COLO668 (cell line): ENCODE data around the gene CLDN34.

Experiments used
- DNase-seq: peaks from one replicate; lab custom pipeline; 2025; ENCODE audit not compliant: unreplicated experiment; lab: John Stamatoyannopoulos, UW

CLDN34 gene, protein sequence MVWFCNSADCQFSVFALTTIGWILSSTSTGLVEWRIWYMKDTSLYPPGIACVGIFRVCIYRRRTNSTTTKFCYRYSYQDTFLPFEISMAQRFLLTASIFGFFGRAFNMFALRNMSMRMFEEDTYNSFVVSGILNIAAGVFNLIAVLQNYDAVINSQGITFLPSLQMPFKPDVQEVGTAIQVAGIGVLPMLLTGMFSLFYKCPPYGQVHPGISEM

DNA sequence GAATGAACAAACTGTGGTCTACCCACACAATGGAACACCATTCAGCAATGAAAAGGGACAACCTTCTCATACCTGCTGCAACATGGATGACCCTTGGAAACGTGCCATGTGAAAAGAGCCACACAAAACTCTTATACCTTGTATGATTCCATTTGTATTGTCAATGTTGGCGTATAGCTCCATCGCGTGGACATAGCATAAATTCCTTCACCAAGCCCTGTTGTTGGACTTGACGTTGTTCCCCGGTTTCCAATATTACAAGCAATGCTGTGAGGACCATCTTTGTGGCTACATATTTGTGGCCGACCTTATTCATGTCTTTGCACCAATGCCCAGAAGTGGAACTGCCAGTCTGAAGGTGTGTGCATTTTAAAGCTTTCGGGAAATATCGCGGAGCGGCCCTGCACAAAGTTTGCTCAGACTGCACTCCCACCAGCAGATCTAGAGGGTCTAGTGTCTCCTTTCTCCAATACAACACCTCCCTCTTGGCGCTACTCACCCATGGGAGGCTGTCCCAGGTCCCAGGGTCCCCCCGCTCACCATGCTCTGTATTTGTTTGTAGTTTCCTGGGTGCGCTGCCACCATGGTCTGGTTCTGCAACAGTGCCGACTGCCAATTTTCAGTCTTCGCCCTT lies at the start of gene CLDN34:
CLDN34 (plus strand) TSS at position 584 of the 634 bp plus-strand sequence; CDS start at position 584, 0 bp downstream.
- no peak for DNase-seq

DNA sequence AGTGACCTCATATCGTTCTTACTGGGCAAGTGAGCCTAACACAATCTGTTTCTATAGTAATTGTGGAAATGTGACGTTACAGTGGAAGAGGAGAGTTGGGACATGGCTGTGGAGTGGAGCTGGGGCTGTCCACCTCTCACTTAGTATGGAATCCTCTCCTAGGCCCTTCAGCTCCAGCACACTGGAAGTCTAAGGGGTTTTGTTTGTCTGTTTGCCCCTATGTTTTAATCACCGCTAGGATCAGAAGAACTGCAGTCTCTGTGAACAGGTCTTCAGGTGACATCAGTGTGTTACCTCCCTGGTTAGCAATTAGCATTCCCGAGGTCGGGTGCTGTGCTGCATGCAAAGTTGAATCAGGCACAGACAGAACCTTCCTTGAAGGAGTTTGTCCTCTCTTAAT lies 49.3 kb upstream of the CLDN34 start:
- DNase-seq, result no peak

DNA sequence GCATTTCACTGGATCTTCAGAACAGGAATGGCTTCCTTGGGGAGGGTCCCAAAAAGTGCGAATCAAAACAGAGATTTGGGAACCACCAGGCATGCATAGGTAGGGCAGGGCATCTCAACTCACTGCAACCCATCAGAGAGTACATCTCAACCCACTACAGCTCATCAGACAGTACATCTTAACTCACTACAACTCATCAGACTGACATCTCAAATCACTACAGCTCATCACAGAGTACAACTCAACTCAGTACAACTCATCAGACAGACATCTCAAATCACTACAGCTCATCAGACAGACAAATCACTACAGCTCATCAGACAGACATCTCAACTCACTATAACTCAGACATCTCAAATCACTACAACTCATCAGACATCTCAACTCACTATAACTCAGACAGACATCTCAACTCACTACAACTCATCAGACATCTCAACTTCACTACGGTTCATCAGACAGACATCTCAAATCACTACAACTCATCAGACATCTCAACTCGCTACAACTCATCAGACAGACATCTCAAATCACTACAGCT lies 47.5 kb upstream of the CLDN34 start:
- no peak for DNase-seq

DNA sequence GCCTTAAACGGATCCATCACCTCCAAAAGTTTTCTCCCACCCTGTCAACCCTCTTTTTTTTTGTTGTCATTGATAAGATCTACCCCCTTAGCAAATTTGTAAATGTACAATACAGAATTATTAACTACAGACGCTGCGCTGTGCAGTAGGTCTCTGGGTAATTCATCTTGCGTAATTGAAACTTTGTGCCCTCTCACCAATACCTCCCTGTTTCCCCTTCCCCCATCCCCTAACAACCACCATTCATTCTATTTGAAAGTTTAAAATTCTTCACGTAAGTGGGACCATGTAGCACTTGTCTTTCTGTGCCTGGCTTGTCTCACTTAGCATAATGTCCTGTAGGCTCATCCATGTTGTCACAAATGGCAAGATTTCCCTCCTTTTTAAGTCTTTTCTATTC lies 45.8 kb upstream of the CLDN34 start:
- no peak for DNase-seq

DNA sequence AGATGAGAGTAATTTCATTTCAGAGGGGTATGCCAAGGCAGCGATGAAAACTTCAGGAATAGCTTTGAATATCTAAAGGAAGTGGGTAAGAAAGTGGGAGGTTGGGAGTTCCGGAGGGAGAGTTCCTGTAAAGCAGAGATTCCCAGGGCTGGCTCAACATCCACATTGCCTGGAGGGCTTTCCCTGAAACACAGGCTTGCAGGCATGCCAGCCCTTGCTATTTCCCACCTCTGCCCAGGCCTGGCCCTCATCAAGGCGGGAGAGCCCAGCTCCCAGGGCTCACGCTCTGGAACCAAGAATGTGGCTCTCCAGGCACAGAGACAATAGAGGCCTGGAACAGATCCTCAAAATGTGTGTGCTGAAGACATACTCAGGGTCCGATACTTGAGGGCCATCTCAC lies 43.8 kb upstream of the CLDN34 start:
- no peak for DNase-seq

DNA sequence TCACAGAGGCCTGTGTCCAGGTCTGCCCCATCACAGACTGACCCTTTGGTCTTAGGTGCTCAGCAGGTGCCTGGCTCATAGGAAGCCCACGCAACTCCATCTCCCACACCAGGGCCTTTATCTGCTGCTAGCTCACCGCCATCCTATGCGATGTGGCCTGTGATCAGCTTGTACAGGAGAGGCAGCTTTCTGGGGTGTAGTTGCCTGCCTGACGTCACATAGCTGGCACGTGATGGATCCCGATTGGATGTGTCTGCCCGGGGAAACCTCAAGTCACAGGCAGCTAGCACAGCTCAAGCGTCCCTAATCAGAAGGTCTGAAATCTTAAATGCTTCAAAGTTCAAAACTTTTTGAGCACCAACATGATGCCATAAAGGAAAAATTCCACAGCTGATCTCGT lies 41.2 kb upstream of the CLDN34 start:
- DNase-seq, result no peak

DNA sequence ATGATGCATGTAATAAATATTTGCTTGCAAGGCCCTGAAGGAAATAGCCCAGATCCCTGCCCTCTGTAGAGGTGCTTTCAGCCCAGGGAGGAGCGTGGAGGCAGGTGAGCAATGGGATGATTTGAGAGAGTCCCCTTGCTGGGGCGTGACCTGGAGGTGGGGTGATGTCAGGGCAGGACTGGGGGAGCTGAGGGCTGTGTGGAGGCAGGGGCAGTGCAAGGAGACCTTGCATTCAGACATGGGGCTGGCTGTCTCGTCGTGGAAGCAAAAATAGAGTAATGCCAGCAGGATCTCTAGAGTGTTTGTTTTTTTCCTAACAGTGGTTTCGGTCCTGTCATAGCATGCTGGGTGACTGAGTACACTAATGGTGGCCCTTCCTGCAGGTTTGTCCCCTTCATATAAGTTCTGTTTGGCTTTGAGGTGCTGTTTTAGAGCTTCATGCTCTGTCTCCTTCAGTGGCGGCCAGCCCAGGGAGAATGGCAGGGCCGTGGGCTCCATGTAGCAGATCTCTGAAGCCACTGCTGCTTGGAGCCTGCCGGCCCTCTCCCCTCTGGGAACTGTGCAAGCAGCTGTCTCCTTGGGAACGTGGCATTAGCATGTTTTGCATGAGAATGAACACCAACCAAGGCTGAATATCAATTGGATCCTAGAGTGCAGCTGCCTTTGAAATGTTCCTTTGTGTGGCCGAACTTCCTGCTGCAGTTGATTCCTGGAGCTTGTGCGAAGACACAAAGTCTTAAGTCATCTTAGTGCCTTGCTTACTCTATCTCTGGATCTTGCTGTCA lies 39.3 kb upstream of the CLDN34 start:
- DNase-seq, result peak; percentile 32

DNA sequence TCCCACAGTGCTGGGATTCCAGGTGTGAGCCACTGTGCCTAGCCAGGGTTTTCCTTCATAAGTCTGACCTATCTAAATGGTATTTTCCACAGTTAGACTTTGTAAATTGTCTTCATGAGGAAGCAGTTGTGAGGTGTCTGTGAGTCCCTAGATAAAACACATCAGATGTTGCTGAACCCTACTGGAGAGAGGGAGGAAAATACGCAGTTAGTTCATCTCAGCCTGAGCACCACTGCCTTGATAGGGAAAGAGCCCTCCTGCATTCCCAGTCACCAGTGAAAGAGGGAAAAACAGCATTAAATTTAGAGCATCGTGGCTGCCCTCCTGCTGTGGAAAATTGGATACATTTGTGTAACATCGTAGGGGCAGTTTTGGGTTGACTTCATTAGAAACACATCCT lies 31.7 kb upstream of the CLDN34 start:
- DNase-seq, result no peak

DNA sequence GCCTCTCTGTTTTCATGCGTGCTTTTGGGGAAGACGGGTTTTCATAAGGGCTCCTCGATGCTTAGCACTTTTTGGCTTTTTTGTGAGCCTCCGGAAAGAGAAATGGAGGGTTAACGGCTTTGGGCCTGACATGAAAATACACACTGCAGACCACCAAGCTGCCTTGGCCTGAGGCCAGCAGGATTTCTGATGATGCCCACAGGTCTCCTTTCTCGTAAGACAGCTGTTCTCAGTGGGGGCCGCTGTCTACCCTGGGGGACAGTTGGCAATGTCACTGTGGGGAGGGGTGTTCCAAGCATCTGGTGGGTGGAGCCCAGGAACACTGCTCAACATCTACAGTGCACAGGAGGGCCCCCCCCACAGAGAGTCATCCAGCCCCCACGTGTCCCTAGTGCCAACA lies 29.4 kb upstream of the CLDN34 start:
- DNase-seq, result no peak

DNA sequence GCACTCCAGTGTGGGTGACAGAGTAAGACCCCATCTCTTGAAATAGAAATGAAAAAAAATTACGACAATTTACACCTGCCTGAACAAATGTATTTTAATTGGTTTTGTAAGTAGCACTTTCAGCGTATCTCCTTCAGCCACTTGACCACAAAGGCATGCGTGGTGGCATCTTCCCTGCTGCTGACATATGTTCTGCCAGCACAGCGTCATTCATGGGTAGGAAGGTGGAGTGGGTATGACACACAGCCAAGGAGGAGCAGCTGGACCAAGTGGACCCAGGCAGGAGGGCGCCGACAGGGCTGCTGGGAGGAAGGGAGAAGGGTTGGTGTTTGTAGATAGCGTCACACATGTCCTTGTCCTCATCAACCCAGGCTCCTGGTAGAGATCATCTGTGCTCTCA lies 28.6 kb upstream of the CLDN34 start:
- no peak for DNase-seq

DNA sequence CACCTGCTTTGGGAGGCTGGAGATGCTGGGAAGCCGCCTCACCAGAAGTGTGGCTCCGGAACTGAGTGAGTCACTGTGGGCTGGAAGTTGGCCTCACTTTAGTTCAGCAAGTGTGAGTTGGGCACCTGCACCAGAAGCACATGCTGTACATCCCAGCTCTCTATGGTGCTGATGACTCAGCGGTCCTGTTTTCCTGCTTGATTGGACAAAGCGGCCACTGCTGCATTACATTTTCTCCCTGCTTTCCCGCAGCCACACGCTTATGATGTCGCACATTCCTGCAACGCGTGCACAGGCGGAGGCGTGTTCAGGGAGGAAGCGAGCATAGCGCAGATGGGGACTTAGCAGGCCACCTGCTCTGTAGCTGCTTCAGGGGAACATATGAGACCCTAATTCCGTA lies 26.7 kb upstream of the CLDN34 start:
- no peak for DNase-seq

DNA sequence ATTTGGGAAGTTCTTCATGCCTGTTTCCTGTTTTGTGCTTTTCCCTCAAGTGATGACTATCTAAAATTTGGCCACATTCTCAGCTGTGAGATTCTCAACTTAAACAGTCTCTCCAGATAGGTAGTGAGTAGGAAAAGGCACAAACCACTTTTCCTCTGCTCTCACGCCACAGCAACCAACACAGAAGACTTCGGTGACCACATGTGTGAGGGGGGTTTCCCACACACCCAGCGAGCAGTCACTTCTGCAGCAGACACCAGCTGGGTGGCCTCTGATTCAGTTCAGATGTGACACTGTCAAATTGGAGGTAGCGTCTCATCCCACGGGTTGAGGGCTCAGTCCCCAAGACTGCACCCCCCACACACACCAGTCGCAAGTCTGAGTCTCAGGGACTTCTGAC lies 25.1 kb upstream of the CLDN34 start:
- DNase-seq, result no peak

DNA sequence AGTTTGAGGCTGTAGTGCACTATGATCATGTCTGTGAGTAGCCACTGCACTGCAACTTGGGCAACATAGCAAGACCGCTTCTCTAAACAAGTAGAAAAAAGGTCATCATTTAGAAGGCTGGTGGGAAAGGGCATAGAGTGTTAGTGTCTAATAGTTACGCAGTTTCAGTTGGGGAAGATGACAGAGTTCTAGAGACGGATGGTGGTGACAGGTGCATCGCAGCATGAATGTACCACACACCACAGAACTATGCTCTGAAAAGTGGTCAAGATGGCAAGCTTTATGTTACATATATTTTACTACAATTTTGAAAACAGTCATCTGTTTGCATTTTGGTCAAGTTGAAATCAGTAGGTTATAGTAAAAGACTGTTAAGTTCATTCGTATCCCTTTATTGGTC lies 23.7 kb upstream of the CLDN34 start:
- no peak for DNase-seq

DNA sequence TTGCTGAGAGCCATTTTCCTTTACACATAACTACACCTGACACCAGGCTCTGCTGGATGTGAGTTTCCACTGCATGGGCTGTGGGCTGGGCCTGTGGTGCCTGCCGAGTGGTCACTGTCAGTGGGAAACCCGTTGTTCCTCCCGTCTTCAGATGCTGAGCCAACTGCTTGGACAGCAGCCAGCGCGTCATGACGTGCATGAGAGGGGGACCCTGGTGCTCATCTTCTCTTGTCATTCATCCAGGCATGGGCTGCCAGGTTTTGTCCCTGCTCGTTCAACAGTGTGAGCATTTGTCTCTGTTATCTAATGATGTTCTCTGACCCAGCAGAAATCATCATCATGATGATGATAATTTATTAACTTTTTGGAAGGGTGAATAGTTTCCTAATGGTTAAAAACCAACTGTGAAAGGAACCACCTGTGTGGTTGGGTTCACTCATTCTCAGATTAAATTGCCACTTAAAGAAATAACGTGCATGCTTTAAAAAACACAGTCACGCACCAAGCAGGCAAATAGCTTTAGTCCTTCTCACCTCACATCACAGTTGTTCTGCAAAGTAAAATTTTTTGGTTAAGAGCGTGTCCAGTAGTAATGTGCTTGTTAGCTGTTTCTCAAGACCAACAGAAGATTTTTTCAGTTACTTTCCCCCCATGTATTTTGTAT lies 19.9 kb upstream of the CLDN34 start:
- no peak for DNase-seq

DNA sequence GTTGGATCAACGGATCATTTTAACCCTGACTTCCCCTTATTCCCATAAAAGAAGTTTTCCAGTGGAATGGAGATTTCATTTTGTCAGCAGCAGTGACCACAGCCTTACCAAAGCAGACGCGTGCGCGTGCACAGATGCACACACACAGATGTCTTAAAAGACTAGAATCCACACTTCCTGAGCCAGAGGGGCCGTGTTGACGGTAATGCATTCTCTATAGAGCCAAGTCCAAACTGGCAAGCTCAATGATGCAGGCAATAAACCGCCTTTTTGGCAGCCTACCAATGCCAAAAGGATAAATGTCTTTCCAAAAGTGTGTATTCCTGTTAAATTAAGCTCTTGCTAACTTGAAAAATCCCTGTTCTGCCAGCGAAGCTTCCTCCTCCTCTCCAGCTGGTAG lies 18.8 kb upstream of the CLDN34 start:
- no peak for DNase-seq

DNA sequence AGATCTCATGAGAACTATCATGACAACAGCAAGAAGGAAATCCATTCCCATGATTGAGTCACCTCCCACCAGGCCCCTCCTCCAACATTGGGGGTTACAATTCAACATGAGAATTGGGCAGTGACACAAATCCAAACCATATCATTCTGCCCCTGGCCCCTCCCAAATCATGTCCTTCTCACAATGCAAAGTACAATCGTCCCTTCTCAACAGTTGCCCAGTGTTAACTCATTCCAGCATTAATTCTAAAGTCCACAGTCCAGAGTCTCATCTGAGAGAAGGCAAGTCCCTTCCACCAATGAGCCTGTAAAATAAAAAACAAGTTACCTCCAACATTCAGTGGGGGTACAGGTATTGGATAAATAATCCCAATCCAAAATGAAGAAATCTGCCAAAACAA lies 14.9 kb upstream of the CLDN34 start:
- no peak for DNase-seq

DNA sequence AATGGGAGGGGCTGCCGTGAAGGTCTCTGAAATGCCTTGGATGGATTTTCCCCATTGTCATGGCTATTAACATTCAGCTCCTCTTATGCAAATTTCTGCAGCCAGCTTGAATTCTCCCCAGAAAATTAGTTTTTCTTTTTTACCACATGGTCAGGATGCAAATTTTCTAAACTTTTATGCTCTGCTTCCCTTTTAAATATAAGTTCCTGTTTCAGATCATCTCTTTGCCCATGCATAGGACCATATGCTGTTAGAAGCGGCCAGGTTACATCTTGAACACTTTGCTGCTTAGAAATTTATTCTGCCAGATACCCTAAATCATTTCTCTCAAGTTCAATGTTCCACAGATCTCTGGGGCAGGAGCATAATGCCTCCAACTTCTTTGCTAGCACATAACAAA lies 13.8 kb upstream of the CLDN34 start:
- no peak for DNase-seq

DNA sequence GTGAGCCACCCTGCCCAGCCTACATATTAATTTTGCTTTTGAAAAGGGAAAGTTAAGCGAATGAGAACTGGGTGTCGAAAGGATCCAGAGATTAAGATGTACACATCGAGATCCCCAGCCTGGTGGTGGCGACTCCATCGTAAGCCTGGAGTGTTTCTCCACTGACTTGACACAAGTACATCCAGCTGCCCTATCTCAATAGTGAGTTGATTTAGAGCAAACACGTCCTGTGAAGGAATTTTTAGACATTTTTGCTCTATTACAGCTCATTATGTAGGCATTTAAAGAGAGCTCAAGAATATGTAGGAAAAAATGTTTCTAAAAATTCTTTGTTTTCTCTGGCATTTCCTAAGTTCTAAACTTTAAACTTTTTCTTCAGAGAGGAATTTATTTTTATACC lies 11.7 kb upstream of the CLDN34 start:
- DNase-seq, result no peak

DNA sequence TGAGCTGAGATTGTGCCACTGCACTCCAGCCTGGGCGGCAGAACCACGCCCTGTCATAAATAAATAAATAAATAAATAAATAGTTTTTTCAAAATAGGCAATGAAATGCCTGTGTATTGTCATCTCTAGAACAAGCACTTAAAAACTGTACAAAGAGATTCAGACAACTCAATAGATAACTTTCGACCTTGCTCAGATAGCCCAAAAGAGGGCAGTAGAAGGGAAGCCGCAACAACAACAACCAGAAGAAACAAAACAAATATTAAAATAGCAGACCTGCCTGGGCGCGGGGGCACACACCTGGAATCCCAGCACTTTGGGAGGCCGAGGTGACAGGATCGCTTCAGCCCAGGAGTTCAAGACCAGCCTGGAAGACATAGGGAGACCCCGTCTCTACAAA lies 9.4 kb upstream of the CLDN34 start:
- DNase-seq, result no peak

DNA sequence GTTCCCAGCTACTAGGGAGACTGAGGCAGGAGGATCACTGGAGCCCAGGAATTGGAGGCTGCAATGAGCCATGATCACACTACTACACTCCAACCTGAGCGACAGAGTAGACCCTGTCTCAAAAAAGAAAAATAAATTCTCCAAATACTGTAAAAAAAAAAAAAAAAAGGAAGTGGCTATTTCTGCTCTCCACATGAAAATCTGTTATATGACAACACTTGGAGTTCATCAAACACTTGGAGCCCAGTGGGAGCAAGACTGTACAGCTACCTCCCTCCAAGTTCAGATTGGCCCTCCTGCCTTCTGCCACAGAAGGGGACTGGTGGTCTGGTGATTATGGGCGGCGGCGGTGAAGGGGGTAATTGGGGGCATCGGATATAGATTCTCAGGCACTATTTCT lies 9.0 kb upstream of the CLDN34 start:
- no peak for DNase-seq

DNA sequence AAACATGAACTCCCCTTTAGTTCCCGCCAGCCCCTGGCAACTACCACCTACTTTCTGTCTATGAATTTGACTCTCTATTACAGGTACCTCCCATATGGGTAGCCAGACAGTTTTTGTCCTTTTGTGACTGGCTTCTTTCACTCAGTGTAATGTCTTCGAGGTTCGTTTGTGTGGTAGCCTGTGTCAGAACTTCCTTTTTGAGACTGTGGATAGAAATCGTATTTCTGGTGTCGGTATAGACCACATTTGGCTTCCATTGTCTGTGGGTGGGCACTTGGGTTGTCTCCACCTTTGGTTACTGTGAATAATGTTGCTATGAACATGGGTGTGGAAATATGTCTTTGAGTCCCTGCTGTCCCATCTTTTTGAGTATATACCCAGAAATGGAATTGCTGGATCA lies 5.4 kb upstream of the CLDN34 start:
- DNase-seq, result no peak

DNA sequence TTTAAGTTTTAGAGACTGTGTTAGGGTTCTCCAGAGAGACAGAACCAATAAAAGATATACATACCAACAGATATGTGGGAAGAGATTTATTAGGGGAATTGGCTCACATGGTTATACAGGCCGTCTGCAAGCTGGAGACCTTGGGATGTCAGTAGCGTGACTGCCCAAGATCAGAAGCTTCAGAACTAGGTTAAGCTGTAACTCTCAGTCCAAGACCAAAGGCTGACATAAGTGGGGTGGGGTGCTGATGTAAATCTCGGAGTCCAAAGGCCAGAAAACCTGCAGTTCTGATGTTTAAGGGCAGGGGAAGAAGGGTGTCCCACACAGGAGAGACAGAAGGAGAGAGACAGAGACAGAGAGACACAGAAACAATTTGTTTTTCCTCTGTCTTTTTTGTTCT lies 10.5 kb downstream of the CLDN34 start:
- DNase-seq, result no peak
